Measurements from ENCODE around the gene RNF26.
A peak's percentile ranks its signal among the peaks of the same experiment; 100 is the strongest.

RNF26 gene

DNA sequence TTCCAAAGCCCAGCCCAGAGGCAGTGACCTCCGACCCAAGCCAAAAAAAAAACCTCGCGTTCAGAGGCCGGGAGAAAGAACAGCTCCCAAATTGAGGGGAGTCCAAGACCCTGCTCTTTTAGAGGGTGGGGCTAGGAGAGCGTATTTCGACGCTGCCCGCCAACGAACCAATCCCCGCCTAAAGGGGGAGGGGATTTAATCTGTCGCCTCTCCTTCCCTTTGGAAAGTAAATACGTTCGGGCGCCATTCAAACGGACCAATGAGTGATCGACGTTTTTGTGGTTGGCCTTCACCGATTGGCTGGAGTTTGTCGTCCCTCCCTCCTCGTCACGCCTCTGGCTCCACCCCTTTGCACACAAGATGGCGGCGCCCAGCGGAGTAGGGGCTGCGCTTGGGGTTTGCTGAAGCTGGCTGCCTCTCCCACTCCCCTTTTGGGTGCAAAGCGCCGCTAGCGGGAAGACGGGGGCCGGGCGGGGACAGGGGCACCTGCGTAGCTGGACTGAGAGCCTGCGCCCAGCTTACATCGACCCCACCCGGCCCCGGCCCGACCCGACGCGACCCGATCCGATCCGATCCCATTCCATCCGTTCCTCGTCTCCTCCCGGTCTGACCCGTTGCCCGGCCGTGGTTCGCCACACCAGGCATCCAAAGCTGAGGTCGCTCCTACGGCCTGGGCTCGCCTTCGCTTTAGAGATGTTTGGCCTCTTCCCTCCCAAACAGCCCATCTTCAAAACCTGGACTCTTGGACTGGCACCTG, at the start of gene RNF26:
RNF26 (plus strand) TSS at position 354 of the 757 bp plus-strand sequence. CDS start 596 bp downstream, outside the sequence.
- DNase-seq, result peak; percentile 92

DNA sequence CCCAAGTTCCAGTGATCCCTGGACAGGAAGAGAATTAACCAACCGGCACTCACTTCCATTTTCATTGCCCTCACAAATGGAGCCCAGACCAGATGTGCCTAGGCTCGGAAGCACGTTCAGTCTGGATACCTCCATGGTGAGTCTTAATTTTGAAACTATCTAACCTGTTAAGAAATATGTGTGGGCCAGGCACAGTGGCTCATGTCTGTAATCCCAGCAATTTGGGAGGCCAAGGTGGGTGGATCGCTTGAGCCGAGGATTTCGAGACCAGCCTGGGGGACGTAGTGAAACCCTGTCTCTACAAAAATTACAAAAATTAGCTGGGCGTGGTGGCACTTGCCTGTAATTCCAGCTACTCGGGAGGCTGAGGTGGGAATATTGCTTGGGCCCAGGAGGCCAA, 48.9 kb upstream of the RNF26 start:
- no peak for DNase-seq

DNA sequence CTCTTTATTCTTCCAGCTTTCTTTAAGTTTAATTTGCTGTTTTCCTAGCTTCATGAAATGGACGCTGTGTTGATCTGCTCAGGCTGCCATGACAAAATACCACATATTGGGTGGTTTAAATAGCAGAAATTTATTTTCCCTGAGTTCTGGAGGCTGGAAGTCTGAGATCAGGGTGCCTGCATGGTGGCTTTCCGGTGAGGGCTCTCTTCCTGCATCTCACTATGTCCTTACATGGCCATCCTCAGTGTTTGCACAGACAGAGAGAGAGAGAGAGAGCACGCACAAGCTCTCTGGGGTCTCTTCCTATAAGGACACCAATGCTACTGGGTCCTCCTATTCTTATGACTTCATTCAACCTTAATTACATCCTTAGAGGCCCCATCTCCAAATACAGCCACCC, 46.1 kb upstream of the RNF26 start:
- DNase-seq, result no peak

DNA sequence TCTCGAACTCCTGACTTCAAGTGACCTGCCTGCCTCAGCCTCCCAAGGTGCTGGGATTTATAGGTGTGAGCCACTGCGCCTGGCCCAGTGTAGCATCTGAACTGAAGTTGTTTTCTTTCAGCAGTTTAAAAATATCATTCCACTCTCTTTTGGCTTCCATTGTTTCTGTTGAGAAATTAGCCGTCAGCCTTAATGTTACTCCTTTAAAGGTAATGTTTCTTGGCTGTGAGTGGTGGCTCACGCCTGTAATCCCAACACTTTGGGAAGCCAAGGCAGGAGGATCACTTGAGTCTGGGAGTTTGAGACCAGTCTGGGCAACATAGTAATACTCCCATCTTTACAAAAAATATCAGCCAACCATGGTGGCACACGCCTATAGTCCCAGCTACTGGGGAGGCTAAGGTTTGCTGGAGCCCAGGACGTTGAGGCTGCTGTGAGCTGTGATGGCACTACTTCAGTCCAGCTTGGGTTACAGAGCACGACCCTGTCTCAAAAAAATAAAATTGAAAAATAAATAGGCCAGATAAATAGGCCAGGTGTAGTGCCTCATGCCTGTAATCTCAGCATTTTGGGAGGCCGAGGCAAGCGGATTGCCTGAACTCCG, 43.3 kb upstream of the RNF26 start:
- DNase-seq, result no peak

DNA sequence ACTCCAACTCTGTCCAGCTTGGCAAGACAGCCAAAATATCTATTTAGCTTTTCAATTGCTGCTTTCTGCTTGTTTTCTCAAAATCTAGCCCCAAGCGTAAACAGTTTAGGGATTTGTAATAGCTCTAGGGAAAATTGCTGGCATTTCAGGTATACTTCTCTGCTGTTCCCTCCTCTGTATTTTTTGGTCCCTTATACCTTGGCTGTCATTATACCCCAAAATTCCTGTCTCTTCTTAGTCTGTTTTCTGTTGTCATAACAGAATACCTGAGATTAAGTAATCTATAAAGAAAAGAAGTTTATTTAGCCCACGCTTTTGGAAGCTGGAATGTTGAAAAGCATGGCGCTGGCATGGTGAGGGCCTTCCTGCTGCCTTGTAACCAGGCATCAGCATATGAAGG, 40.9 kb upstream of the RNF26 start:
- DNase-seq, result no peak

DNA sequence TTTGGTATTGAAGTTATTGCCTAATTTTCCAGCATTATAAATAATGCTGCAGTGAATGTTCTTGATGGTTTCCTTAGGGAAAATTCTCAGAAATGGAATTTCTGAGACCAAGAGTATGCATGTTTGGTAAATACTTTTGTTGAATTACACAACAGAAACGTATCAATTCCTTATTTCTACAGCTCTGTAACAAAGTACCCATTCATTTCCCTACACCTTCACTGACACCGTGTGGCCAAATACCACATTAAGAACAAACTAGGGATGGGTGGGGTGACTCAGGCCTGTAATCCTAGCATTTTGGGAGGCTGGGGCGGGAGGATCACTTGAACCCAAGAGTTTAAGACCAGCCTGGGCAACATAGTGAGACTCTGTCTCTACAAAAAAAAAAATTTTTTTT, 39.1 kb upstream of the RNF26 start:
- DNase-seq, result no peak

DNA sequence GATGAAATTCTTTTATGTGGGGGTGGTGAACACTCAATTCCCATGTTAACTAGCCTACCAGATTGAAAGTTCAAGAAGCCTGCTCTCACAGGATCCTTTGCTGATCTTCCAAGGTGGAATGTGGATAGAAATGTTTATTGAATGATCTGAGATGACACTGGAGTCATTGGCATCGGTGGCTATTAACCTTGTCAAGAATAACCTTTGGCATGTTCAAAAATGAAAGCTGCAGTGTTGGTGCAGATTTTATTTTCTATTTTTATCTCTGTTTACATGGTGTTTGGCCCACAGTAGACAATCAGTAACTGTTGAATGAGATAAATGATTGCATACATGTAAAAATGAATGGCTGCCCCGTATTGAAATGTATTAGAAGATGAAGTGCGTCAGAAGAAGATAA, 36.4 kb upstream of the RNF26 start:
- DNase-seq, result no peak

DNA sequence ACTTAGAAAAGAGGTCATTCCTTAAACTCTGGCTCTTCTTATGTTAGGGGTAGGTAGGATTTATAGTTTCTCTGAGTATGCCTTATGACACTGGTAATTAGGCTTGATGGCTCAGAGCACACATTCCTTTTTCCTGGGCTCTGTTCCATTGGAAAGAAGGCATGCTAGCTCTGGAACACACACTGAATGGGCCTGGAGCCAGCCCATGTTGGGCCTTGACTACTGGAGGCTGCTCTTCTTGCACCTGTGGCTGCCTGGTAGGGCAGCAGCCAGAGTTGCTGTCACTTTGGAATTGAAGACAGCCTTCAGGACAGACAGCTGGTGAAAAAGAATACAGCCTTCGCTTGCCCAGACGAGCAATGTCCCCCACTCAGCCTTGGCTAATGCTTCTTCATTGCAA, 35.6 kb upstream of the RNF26 start:
- no peak for DNase-seq

DNA sequence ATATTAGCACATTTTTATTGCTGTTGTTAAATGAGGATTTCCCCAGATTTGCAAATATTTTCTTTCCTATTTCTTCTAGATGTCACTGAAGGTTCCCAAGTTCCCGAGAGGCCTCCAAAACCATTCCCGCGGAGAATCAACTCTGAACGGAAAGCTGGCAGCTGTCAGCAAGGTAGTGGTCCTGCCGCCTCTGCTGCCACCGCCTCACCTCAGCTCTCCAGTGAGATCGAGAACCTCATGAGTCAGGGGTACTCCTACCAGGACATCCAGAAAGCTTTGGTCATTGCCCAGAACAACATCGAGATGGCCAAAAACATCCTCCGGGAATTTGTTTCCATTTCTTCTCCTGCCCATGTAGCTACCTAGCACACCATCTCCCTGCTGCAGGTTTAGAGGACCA, 34.9 kb upstream of the RNF26 start:
- DNase-seq, result no peak

DNA sequence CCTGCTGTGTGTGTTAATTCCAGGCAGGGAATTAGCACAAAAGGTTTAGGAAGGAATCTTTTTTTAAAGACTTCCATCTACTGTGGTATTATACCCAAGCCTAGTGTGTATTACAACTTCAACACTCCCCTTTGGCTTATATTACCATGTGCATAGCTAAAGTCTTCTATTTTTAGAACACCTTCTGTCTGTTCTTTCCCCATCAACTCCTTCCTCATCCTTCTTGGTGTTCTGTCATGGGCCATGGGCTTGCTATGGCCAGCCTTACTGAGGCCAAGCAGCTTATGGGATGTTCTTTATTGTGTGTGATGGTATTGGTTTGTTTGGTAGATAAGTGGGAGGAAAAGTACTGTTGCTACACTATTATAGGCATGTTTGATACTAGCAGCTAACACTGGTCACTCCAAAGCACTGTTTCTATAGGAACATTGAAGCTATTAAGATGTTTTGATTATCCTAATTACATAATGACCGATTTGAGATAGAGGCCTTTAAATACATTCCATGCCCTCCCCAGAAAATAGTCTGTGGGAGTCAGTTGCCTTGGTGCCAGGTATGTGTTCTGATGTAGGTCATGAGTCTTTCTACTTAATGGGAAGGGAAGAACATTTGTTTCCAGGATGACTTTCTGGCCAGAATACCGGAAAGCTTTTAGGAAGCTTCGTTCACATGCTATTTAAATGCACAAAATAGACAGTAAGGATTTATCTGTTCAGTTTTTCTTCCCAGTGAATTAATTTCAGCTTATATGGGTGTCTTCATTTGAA, 33.9 kb upstream of the RNF26 start:
- no peak for DNase-seq

DNA sequence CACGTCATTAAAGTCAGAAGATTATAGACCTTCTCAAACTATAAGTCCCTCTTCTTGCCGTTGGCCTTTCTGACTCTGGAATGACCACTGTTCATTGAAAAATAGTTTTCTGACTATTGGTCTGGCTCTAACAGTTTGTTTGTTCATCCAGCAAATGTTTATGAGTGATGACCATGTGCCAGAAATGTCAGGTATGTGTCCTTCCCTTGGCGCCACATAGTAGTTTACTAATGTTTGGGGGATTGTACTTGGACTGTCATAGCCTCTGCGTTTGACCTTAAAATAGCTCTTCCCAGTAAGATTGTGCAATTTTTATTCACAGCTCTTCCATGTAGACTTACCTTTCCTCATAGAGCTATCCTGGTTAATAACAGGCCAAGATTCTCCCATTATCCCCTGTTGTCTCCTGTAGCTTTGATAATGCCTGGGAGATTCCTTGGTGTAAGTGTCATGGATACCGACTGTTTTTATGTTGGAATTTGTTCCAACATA, 31.1 kb upstream of the RNF26 start:
- DNase-seq, result no peak

DNA sequence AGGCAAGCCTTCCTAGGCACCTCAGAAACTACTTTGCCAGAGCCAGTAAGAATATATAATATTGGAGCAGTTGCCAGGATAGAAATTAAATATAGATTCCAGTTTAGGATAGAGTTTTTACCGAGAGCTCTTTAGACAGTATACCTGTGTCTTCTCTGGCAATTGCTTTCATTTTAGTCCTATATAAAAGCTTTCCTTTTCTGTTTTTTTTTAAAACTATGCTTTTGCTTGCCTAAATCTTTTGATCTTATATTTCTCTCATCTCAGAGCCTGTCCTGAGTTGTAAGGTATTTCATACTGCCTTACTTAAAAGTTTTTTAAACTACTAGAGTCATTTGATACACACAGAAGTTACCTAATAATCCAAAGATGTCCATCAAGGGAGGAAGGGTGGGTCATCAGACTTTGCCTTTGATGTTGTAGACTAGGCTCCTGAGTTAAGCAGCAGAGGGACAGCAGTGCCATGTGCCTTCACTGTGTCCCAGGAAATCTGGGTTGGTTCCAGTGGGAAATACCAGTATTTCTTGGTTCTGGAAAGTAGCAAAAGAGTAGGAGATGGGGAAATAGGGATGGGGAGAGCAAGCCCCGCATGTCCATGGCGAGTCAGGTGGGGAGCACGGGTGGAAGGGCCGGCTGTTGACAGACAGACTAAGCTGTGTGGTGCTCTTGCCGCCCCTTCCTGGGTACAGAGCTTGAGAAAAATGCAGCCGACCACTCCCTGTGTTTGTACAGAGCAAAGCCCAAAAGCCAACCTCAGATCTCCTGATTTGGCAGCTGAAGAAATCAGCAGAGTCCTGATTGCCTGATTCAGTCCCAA, 28.6 kb upstream of the RNF26 start:
- DNase-seq, result no peak

DNA sequence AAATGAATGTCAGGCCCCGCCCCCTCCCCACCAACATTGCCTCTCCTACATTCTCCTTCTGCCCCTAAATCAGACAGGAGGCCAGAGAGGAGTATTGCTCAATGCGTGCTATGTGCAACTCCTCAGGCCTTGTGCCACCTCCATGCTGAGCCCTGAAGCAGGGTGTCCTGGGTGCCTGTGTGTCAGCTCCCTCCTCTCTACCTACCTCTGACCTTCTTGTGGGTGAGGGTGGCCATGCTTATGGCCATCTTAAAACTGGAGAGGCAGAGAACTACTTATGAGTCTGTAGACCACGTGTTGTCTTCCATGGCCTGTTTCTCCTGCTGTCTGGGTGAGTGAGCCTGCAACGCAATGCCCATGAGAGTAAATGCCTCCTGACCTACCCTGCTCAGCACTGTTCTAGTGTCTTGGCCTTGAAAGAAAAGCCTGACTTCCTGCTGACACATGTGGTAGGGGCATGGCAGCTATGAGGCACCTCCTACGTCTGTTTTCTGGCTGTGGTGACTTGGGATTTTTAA, 27.9 kb upstream of the RNF26 start:
- no peak for DNase-seq

DNA sequence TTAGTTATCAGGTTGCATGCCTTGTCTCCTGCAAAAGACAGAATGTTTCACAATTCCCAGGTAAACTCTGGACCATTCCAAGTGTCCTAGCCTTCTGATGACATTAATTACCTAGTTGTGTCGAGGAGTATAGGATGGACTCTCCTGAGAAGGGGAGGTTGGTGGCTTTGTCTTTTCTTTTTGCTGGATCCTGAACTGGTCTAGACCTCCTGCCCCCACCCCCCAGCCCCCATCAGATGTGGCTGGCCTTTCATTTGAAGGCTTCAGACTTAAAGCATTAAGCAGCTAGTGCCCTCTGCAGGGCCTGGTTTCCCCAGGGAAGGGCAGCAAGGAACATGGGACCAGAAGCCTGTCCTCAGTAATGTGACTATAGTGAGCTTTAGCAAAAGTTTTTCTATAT, 27.1 kb upstream of the RNF26 start:
- no peak for DNase-seq

DNA sequence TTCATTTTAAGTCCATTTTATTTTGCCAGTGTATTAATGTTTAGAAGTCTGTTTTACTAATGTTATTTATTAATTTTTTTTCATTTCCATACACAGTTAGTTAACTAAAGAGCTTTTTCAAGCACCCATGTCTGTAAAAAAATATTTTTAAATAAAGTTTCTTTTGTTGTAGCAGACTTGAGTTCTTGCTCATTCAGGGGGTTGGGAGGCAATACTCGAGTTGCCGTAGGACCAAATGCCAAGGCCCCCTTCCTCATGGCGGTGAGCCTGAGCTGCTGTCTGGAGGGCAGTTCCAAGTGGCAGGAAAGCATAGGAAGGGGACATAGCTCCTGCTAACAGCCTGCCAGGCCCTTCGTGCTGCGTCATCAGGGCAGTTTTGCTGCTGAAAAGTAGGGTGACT, 26.4 kb upstream of the RNF26 start:
- no peak for DNase-seq

DNA sequence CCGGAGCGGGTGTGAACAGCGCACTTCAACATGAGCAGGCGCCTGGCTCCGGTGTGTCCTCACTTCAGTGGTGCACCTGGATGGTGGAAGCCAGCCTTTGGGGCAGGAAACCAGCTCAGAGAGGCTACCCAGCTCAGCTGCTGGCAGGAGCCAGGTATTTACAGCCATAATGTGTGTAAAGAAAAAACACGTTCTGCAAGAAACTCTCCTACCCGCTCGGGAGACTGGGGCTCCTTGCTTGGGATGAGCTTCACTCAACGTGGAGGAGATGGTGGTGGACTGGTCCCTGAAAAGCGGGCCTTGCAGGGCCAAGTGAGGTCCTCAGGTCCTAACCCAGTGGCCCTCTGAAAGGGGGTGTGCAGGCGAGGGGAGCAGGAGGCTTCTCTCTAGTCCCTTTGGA, 24.9 kb upstream of the RNF26 start:
- DNase-seq, result no peak

DNA sequence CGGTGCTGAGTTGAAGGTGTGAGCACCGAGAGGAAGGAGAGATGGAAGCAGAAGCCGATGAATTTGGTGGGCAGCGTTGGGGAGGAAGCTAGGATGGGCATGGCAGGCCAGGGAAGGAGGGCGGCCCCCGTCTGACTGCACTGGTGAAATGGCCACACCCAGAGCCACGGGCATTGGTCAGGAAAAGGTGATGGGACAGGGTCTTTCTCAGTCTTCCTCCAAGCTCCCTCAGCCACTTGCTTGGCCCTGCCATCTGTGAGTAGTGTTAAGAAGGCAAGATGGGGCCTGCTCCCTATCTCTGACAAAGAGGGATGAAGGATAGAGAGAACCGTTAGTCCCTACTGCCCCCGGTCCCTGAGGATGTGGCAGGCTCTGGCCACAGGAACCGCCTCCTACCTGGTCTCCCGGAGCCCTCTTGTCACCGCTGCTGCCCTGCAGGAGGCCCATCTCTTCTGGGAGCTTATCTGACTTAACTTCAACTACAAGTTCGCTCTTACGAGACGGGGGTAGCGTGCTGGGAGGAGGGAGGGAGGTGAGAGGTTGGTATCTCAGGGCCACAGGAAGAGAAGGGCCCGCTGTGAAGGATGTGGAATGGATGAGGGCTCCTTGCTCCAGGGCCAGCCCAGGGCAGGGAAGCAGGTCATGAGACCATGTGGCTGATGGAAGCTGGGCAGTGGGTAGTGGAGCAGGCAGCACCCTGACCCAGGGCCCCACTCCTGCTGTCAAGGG, 24.2 kb upstream of the RNF26 start:
- DNase-seq, result no peak

DNA sequence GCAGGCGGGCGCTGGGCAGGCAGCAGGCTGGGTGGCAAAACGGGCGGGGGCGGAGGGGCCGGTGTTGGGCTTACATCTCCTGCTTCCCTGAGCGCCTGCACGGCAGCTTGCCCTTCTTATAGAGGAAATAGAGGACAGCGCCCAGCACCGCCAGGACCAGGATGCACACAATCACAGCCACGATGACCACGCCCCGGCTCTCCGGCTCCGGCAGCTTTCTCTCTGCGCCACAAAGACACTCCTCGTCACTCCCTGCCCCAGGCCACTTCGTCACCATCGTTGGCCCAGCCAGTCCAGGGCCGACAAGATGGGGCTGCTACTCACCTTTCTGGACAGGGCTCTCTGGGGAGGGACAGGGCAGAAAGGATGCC, 23.7 kb upstream of the RNF26 start:
- no peak for DNase-seq

DNA sequence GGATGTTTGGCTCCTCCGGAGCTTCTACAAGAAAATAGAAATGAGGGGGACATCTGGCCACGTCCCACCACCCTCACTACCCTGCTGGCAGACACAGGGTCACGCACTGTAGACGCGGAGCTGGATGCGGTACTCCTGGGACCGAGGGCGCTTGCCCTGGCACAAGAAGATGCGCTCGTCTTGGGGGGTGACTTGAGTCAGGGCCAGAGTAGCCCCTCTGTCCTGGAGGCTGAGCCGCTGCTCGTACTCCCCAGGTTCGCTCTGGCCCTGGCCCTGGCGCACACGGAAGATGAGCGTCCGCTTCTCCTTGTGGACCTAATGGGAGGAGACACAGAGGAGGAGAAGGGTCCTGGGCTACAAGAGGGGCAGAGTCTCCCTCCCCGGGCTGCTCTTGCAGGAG, 19.6 kb upstream of the RNF26 start:
- DNase-seq, result no peak

DNA sequence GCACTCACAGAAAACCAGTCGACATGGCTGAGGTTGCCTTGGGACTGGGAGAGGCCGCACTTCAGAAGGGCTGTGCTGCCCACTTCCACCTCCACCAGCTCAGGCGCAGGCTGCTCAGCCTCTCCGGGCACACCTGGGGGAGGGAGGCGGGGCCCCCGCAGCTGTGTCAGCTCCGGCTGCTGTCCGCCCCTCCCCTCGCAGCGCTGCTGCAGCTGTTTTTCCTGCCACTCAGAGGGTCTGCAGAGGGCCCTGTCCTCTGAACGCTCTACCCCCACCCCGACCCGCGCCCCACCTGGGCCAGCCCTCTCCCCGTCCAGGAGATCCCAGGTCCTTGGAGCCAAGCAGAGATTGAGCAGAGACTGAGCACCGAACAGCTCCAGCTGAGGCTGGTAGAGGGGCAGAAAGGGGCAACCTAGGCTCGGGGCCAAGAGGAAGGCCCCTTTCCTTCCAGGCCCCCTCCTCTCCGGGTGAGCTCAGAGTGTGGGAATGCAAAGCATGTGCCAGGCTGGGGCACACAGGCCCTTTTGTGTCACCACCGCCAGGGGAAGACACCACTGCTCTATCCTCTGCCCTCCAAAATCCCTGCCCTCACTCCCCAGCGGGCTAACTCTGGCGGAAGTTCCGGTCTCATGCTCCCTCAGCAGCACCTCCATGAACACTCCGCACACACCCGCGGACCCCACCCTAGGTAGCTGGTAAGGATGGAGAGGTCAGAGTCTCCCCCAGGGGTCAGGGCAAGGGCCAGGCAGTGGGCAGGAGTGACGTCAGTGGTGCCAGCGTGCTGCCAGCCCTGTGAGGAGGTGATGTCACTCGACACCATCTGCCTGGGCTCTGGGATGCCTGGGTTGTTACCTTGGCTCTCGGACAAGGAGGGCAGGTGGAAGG, 19.0 kb upstream of the RNF26 start:
- peak; percentile 51 for DNase-seq

Data from activated gamma-delta T cell treated with Interleukin-2 at 50 U/mL for 16 hours (primary cell).